WTC11 (cell line): Measurements from ENCODE around the gene CLEC2A. TPM values are rescaled to one million over a fixed set of nuclear protein-coding genes. Genes with fewer than 3 reads are reported as not detected.

Experiments used
- ATAC-seq: fragments of 200-7000 bp; cut with Tn5 transposase; 2 replicates; pipeline ENCODE4 v1.10.0; 2021; ENCODE audit warnings: mild to moderate bottlenecking, moderate library complexity
- CTCF ChIA-PET: fragments of 300-600 bp; sonication (Branson Sonifier 250); formaldehyde crosslinking; loops from one replicate; lab custom pipeline; 2021; ENCODE audit warnings: antibody characterized with exemption; lab: Charles Lee
- POLR2A ChIA-PET: fragments of 350-600 bp; sonication (Branson Sonifier 250); formaldehyde crosslinking; loops from one replicate; lab custom pipeline; 2021; ENCODE audit warnings: antibody characterized with exemption; lab: Charles Lee
- DNase-seq: peaks from one replicate; pipeline ENCODE4 v3.0.0; 2021; ENCODE audit warnings: low spot score
- H3K27ac Mint-ChIP-seq: 2 replicates; pipeline ENCODE4 v1.8.0; 2021; ENCODE audit warnings: mixed read lengths
- H3K27me3 Mint-ChIP-seq: 2 replicates; pipeline ENCODE4 v1.8.0; 2021; ENCODE audit warnings: low read depth, mild to moderate bottlenecking, moderate library complexity, mixed read lengths
- H3K36me3 Mint-ChIP-seq: 2 replicates; pipeline ENCODE4 v1.8.0; 2021; ENCODE audit warnings: mixed read lengths
- H3K4me1 Mint-ChIP-seq: 2 replicates; pipeline ENCODE4 v1.8.0; 2022; ENCODE audit warnings: mixed read lengths
- H3K4me3 Mint-ChIP-seq: 2 replicates; pipeline ENCODE4 v1.8.0; 2021; ENCODE audit warnings: mild to moderate bottlenecking, moderate library complexity, mixed read lengths
- H3K9me3 Mint-ChIP-seq: 2 replicates; pipeline ENCODE4 v1.8.0; 2021; ENCODE audit warnings: mixed read lengths
- ATF1 ChIP-seq: sonication (generic); formaldehyde crosslinking; IDR thresholded peaks from 2 replicates; pipeline ENCODE4 v1.8.1; 2023; ENCODE audit warnings: mild to moderate bottlenecking, moderate library complexity, missing genetic modification reagents
- CREB1 ChIP-seq: sonication (generic); formaldehyde crosslinking; IDR thresholded peaks from 2 replicates; pipeline ENCODE4 v1.8.0; 2023; ENCODE audit warnings: mild to moderate bottlenecking, missing genetic modification reagents
- EMX1 ChIP-seq: fragments of 250-450 bp; sonication (Bioruptor Pico); IDR thresholded peaks from 2 replicates; pipeline ENCODE4 v1.8.0; 2021; ENCODE audit warnings: mild to moderate bottlenecking
- GABPB1 ChIP-seq: sonication (generic); formaldehyde crosslinking; IDR thresholded peaks from 2 replicates; pipeline ENCODE4 v1.8.1; 2023; ENCODE audit warnings: mild to moderate bottlenecking, missing genetic modification reagents
- GTF2I ChIP-seq: fragments of 250-450 bp; sonication (Bioruptor Pico); conservative IDR thresholded peaks from 2 replicates; pipeline ENCODE4 v1.4.0; 2021; ENCODE audit warnings: mild to moderate bottlenecking
- JUN ChIP-seq: sonication (generic); formaldehyde crosslinking; IDR thresholded peaks from 2 replicates; pipeline ENCODE4 v1.8.0; 2023; ENCODE audit warnings: mild to moderate bottlenecking, missing genetic modification reagents
- RELA ChIP-seq: sonication (generic); formaldehyde crosslinking; IDR thresholded peaks from 2 replicates; pipeline ENCODE4 v1.8.1; 2022; ENCODE audit warnings: missing genetic modification reagents, mild to moderate bottlenecking, borderline replicate concordance
- SMAD3 ChIP-seq: sonication (generic); formaldehyde crosslinking; IDR thresholded peaks from 2 replicates; pipeline ENCODE4 v1.8.0; 2022; ENCODE audit warnings: missing genetic modification reagents, mild to moderate bottlenecking, borderline replicate concordance
- SMAD4 ChIP-seq: sonication (generic); formaldehyde crosslinking; IDR thresholded peaks from 2 replicates; pipeline ENCODE4 v1.8.0; 2022; ENCODE audit warnings: mild to moderate bottlenecking, missing genetic modification reagents
- ZBTB21 ChIP-seq: sonication (generic); formaldehyde crosslinking; IDR thresholded peaks from 2 replicates; pipeline ENCODE4 v1.8.1; 2023; ENCODE audit warnings: mild to moderate bottlenecking, missing genetic modification reagents, borderline replicate concordance
- ZNF232 ChIP-seq: sonication (generic); formaldehyde crosslinking; IDR thresholded peaks from 2 replicates; pipeline ENCODE4 v1.8.0; 2022; ENCODE audit warnings: mild to moderate bottlenecking, missing genetic modification reagents
- ZNF396 ChIP-seq: fragments of 250-450 bp; sonication (Bioruptor Pico); IDR thresholded peaks from 2 replicates; pipeline ENCODE4 v1.8.0; 2021; ENCODE audit warnings: mild to moderate bottlenecking, moderate library complexity, borderline replicate concordance
- total RNA-seq: library from RNA; stranded (reverse); gene quantifications from 3 replicates; pipeline ENCODE4 v1.2.3, GENCODE V29; 2021
- TF ChIP-seq, protein P1 (sequence below): sonication (generic); formaldehyde crosslinking; IDR thresholded peaks from 2 replicates; pipeline ENCODE4 v1.8.0; 2022; ENCODE audit warnings: mild to moderate bottlenecking, missing genetic modification reagents
- TF ChIP-seq, protein P2 (sequence below): sonication (generic); formaldehyde crosslinking; IDR thresholded peaks from 2 replicates; pipeline ENCODE4 v1.8.0; 2022; ENCODE audit warnings: mild to moderate bottlenecking, missing genetic modification reagents
- TF ChIP-seq, protein P3 (sequence below): sonication (generic); formaldehyde crosslinking; IDR thresholded peaks from 2 replicates; pipeline ENCODE4 v1.8.1; 2022; ENCODE audit warnings: mild to moderate bottlenecking, missing genetic modification reagents, moderate library complexity, borderline replicate concordance
- TF ChIP-seq, protein P4 (sequence below): sonication (generic); formaldehyde crosslinking; IDR thresholded peaks from 2 replicates; pipeline ENCODE4 v1.8.1; 2023; ENCODE audit warnings: mild to moderate bottlenecking, missing genetic modification reagents, moderate library complexity
- TF ChIP-seq, protein P5 (sequence below): sonication (generic); formaldehyde crosslinking; IDR thresholded peaks from 2 replicates; pipeline ENCODE4 v1.8.0; 2022; ENCODE audit warnings: missing genetic modification reagents
- TF ChIP-seq, protein P6 (sequence below): sonication (generic); formaldehyde crosslinking; IDR thresholded peaks from 2 replicates; pipeline ENCODE4 v1.8.1; 2022; ENCODE audit warnings: mild to moderate bottlenecking, moderate library complexity, missing genetic modification reagents
- TF ChIP-seq, protein P7 (sequence below): sonication (generic); formaldehyde crosslinking; IDR thresholded peaks from 2 replicates; pipeline ENCODE4 v1.8.1; 2022; ENCODE audit warnings: low read depth, mild to moderate bottlenecking, moderate library complexity, missing genetic modification reagents, borderline replicate concordance
- TF ChIP-seq, protein P8 (sequence below): sonication (generic); formaldehyde crosslinking; IDR thresholded peaks from 2 replicates; pipeline ENCODE4 v1.8.1; 2022; ENCODE audit warnings: low read depth, missing genetic modification reagents, borderline replicate concordance

The CLEC2A gene
- total RNA-seq, 1 experiment from 2014 or later: 3.5 TPM

DNA sequence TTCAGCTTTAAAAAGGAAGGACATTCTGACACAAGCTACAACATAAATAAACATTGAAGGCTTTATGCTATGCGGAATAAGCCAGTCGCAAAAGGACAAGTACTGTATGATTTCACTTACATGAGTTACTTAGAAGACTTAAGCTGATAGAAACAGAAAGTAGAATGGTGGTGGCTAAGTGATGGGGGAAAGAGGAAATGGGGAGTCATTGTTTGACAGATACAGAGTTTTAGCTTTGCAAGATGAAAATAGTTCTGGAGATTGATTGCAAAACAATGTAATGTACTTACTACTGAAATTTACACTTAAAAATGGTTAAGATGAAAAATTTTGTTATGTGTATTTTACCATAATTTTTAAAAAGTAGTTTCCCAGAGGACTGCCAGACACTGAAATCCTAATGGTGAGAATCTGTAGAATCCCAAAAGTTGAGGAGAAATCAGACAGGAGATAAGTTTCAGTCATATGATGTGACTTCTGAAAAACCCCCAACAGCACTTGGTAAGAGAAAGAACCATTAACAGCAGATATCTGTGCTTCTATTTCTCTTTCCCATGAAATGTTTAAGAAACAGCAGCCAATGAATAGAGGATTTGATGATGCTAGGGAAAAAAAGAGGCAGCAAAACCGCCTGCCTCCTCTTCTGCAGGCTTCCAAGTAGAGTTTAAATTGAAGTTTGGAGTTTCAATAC, 16.6 kb upstream of the CLEC2A start (continued):
- TF ChIP-seq, protein P1, sequence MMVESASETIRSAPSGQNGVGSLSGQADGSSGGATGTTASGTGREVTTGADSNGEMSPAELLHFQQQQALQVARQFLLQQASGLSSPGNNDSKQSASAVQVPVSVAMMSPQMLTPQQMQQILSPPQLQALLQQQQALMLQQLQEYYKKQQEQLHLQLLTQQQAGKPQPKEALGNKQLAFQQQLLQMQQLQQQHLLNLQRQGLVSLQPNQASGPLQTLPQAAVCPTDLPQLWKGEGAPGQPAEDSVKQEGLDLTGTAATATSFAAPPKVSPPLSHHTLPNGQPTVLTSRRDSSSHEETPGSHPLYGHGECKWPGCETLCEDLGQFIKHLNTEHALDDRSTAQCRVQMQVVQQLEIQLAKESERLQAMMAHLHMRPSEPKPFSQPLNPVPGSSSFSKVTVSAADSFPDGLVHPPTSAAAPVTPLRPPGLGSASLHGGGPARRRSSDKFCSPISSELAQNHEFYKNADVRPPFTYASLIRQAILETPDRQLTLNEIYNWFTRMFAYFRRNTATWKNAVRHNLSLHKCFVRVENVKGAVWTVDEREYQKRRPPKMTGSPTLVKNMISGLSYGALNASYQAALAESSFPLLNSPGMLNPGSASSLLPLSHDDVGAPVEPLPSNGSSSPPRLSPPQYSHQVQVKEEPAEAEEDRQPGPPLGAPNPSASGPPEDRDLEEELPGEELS (CRISPR knock-in tag): no peak

DNA sequence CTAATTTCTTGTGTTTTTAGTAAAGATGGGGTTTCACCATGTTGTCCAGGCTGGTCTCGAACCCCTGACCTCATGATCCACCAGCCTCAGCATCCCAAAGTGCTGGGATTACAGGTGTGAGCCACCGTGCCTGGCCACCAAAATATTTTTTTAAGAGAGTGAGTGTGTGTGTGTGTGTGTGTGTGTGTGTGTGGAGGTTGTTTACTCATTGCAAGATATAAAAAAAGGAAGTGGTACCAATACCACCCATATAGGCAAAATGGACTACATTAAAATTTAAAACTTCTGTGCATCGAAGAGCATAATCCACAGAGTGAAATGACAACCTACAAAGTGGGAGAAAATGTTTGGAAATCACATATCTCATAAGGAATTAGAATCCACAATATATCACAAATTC, 15.5 kb upstream of the CLEC2A start:
- DNase-seq: no peak
- H3K27me3 Mint-ChIP-seq: peaks cover 16% of the 10 kb centered on the region
- H3K4me1 Mint-ChIP-seq: peaks cover 4% of the 10 kb centered on the region
- ChIA-PET CTCF (no interaction called here), POLR2A (no interaction called here)
- ATAC-seq: no peak
- no peak overlapping the region for H3K4me3 Mint-ChIP-seq
- peaks cover 22% of the 10 kb centered on the region for H3K9me3 Mint-ChIP-seq
- H3K36me3 Mint-ChIP-seq: peaks cover 10% of the 10 kb centered on the region
- no peak for TF ChIP-seq SMAD4
- TF ChIP-seq EMX1 (CRISPR knock-in tag): no peak
- TF ChIP-seq ZBTB21: no peak
- no peak for TF ChIP-seq GABPB1 (CRISPR knock-in tag)
- no peak for TF ChIP-seq ZNF232 (CRISPR knock-in tag)
- no peak for TF ChIP-seq SMAD3
- TF ChIP-seq, protein P2, sequence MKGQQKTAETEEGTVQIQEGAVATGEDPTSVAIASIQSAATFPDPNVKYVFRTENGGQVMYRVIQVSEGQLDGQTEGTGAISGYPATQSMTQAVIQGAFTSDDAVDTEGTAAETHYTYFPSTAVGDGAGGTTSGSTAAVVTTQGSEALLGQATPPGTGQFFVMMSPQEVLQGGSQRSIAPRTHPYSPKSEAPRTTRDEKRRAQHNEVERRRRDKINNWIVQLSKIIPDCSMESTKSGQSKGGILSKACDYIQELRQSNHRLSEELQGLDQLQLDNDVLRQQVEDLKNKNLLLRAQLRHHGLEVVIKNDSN (CRISPR knock-in tag): no peak
- TF ChIP-seq, protein P3, sequence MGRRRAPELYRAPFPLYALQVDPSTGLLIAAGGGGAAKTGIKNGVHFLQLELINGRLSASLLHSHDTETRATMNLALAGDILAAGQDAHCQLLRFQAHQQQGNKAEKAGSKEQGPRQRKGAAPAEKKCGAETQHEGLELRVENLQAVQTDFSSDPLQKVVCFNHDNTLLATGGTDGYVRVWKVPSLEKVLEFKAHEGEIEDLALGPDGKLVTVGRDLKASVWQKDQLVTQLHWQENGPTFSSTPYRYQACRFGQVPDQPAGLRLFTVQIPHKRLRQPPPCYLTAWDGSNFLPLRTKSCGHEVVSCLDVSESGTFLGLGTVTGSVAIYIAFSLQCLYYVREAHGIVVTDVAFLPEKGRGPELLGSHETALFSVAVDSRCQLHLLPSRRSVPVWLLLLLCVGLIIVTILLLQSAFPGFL (CRISPR knock-in tag): no peak
- TF ChIP-seq, protein P4, sequence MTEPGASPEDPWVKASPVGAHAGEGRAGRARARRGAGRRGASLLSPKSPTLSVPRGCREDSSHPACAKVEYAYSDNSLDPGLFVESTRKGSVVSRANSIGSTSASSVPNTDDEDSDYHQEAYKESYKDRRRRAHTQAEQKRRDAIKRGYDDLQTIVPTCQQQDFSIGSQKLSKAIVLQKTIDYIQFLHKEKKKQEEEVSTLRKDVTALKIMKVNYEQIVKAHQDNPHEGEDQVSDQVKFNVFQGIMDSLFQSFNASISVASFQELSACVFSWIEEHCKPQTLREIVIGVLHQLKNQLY (CRISPR knock-in tag): no peak
- no peak for TF ChIP-seq CREB1 (CRISPR knock-in tag)
- TF ChIP-seq, protein P5, sequence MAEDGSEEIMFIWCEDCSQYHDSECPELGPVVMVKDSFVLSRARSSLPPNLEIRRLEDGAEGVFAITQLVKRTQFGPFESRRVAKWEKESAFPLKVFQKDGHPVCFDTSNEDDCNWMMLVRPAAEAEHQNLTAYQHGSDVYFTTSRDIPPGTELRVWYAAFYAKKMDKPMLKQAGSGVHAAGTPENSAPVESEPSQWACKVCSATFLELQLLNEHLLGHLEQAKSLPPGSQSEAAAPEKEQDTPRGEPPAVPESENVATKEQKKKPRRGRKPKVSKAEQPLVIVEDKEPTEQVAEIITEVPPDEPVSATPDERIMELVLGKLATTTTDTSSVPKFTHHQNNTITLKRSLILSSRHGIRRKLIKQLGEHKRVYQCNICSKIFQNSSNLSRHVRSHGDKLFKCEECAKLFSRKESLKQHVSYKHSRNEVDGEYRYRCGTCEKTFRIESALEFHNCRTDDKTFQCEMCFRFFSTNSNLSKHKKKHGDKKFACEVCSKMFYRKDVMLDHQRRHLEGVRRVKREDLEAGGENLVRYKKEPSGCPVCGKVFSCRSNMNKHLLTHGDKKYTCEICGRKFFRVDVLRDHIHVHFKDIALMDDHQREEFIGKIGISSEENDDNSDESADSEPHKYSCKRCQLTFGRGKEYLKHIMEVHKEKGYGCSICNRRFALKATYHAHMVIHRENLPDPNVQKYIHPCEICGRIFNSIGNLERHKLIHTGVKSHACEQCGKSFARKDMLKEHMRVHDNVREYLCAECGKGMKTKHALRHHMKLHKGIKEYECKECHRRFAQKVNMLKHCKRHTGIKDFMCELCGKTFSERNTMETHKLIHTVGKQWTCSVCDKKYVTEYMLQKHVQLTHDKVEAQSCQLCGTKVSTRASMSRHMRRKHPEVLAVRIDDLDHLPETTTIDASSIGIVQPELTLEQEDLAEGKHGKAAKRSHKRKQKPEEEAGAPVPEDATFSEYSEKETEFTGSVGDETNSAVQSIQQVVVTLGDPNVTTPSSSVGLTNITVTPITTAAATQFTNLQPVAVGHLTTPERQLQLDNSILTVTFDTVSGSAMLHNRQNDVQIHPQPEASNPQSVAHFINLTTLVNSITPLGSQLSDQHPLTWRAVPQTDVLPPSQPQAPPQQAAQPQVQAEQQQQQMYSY (CRISPR knock-in tag): no peak
- TF ChIP-seq, protein P6, sequence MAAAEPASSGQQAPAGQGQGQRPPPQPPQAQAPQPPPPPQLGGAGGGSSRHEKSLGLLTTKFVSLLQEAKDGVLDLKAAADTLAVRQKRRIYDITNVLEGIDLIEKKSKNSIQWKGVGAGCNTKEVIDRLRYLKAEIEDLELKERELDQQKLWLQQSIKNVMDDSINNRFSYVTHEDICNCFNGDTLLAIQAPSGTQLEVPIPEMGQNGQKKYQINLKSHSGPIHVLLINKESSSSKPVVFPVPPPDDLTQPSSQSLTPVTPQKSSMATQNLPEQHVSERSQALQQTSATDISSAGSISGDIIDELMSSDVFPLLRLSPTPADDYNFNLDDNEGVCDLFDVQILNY (CRISPR knock-in tag): no peak
- no peak for TF ChIP-seq JUN (CRISPR knock-in tag)
- TF ChIP-seq ZNF396 (CRISPR knock-in tag): no peak
- TF ChIP-seq, protein P1 (CRISPR knock-in tag): no peak
- TF ChIP-seq ATF1 (CRISPR knock-in tag): no peak
- TF ChIP-seq GTF2I (CRISPR knock-in tag): no peak
- TF ChIP-seq, protein P7, sequence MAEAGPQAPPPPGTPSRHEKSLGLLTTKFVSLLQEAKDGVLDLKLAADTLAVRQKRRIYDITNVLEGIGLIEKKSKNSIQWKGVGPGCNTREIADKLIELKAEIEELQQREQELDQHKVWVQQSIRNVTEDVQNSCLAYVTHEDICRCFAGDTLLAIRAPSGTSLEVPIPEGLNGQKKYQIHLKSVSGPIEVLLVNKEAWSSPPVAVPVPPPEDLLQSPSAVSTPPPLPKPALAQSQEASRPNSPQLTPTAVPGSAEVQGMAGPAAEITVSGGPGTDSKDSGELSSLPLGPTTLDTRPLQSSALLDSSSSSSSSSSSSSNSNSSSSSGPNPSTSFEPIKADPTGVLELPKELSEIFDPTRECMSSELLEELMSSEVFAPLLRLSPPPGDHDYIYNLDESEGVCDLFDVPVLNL: no peak
- TF ChIP-seq RELA: no peak
- TF ChIP-seq, protein P8, sequence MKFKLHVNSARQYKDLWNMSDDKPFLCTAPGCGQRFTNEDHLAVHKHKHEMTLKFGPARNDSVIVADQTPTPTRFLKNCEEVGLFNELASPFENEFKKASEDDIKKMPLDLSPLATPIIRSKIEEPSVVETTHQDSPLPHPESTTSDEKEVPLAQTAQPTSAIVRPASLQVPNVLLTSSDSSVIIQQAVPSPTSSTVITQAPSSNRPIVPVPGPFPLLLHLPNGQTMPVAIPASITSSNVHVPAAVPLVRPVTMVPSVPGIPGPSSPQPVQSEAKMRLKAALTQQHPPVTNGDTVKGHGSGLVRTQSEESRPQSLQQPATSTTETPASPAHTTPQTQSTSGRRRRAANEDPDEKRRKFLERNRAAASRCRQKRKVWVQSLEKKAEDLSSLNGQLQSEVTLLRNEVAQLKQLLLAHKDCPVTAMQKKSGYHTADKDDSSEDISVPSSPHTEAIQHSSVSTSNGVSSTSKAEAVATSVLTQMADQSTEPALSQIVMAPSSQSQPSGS (CRISPR knock-in tag): no peak
- no peak overlapping the region for H3K27ac Mint-ChIP-seq
